Mucosa of rectum (tissue), 2 donors: ENCODE measurements around the gene MMP23B.

ENCODE experiments used
- H3K27ac ChIP-seq, 2 donors: one replicate each; pipeline ENCODE4 v1.7.0; 2013; ENCODE audit warnings: inconsistent platforms in 2 of 2, low read depth in 2 of 2, low read length in 2 of 2
- H3K27me3 ChIP-seq, 2 donors: one replicate each; pipeline ENCODE4 v1.7.0; 2013; ENCODE audit warnings: low read length in 2 of 2; ENCODE audit not compliant: control insufficient read depth in 2 of 2, insufficient read depth in 2 of 2
- H3K36me3 ChIP-seq, 2 donors: one replicate each; pipeline ENCODE4 v1.7.0; 2013; ENCODE audit warnings: low read length in 2 of 2; ENCODE audit not compliant: control insufficient read depth in 2 of 2, insufficient read depth in 2 of 2
- H3K4me1 ChIP-seq, 2 donors: one replicate each; pipeline ENCODE4 v1.7.0; 2013; ENCODE audit warnings: low read length in 2 of 2, mild to moderate bottlenecking in 1 of 2; ENCODE audit not compliant: control insufficient read depth in 2 of 2, insufficient read depth in 2 of 2
- H3K4me3 ChIP-seq, 2 donors: one replicate each; pipeline ENCODE4 v1.7.0; 2013; ENCODE audit warnings: low read length in 2 of 2
- H3K9ac ChIP-seq, 2 donors: one replicate each; pipeline ENCODE4 v1.7.0; 2013; ENCODE audit warnings: low read length in 2 of 2, low read depth in 1 of 2, mild to moderate bottlenecking in 1 of 2
- H3K9me3 ChIP-seq, 2 donors: one replicate each; pipeline ENCODE4 v1.7.0; 2013; ENCODE audit warnings: low read length in 2 of 2; ENCODE audit not compliant: control insufficient read depth in 2 of 2
- donor health status: healthy.
- donor health status: Normal muscosa, but diverticular disease.

The MMP23B gene

DNA sequence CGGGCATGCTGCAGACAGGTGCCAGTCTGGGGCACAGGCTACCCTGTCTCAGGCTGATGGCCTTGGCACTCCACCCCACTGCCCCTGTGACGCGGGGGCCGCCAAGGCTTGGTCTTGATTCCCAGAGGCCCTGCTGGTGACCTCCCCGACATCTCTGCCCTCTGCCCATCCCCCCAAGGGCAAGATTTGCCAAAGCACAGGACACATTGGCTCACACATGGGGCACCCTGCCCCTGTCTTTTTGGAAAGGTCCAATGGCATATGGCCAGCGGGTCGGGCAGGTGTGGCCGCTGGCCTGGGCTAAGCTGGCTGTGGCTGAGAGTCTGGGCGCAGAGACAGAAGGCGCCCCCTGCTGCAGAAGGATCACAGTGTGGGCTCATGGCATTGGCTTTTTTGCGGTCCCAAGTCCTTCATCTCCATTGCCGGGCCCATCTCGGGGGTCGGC, 12.0 kb upstream of the MMP23B start:
- H3K4me3 ChIP-seq = no peak overlapping the region
- H3K27ac ChIP-seq = no peak overlapping the region
- H3K9ac ChIP-seq = no peak overlapping the region
- no peaks in the 10 kb centered on the region for H3K27me3 ChIP-seq
- peaks cover 9 to 11% of the 10 kb centered on the region in 2 donors for H3K4me1 ChIP-seq
- H3K36me3 ChIP-seq = peaks cover 4% of the 10 kb centered on the region in 2 donors
- no peaks in the 10 kb centered on the region for H3K9me3 ChIP-seq

DNA sequence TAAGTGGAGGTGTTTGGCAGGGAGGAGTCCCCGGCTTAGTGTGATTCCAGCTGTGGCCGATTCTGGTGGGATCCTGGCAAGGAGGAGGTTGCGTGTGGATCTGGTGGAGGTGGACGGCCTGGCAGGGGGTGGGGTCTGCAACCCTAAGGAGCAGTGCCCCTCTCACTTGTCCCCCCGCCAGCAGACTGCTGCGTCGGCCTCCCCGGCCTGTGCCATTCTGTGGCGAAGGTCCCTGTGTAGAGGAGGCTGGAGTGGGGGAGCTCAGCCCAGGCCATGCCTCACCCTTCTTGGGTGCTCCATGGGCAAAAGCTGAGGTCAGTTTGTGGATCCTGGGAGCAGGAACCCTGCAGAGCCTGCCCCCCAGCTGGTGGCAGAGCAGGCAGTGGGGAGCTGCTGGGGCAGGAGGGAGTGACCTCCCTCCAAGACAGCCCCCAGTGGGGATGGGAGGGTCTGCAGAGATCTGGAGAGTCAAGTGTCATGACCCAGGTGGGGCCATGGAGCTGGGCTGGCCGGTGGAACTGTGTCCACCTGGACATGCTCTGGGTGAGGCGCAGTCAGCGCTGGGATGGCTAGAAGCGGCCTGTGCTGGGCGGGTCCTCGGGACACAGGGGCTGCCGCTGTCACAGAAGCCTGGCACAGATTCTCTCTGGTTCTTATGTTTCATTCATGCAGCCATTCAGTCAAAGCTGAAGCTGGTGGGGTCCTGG, 11.4 kb upstream of the MMP23B start:
- Histone ChIP-seq H3K9ac (no peak overlapping the region), H3K36me3 (peaks cover 4% of the 10 kb centered on the region in 2 donors), H3K4me3 (no peak overlapping the region), H3K27me3 (no peaks in the 10 kb centered on the region), H3K27ac (no peak overlapping the region), H3K9me3 (no peaks in the 10 kb centered on the region), H3K4me1 (peaks cover 8 to 11% of the 10 kb centered on the region in 2 donors)

GRCh38 chr1:1621173-1622009, 10.6 kb upstream of the MMP23B start:
- H3K4me1 ChIP-seq = peaks cover 7 to 9% of the 10 kb centered on the region in 2 donors
- H3K9ac ChIP-seq = no peak overlapping the region
- no peaks in the 10 kb centered on the region for H3K27me3 ChIP-seq
- H3K27ac ChIP-seq = no peak overlapping the region
- no peaks in the 10 kb centered on the region for H3K9me3 ChIP-seq
- no peak overlapping the region for H3K4me3 ChIP-seq
- H3K36me3 ChIP-seq = peaks cover 4% of the 10 kb centered on the region in 2 donors

DNA sequence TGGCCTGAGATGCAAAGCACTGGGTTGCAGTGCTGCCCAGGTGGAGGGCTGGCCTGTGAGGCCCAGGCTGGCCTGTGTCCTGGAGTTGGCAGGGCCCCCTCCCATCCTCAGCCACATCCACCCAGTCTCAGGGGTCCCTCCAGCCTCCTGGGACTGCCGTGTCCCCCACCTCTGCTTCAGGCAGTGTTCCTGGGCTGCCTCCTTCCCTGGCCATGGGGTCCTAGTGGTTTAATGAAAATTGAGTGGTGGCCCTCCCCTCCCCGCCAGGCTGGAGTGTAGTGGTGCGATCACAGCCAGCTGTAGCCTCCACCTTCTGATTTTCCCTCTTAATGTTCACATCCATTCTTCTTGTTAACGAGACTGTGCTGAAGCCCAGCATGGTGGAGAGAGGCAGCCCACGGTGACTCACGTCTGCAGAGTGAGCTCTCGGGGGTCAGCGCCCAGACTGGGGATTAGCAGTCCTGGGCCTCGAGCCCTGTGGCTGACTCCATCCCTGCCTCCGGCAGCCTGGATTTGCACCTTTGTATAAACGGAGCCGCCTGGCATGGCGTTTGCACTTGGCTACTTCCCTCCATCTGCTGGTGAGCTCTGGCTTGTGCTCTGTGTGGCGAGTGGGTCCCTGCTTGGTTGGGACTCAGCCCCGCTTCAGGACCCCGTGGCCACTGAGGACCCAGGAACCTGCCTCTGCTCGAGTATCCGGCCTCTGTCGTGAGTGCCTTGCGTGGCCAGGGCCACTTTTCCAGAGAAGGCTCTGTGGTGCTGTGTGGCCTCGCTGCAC, 9.8 kb upstream of the MMP23B start:
- Histone ChIP-seq H3K27me3 (no peaks in the 10 kb centered on the region), H3K9me3 (no peaks in the 10 kb centered on the region), H3K9ac (no peak overlapping the region), H3K36me3 (peaks cover 4% of the 10 kb centered on the region in 2 donors), H3K27ac (no peak overlapping the region), H3K4me1 (peaks cover 5 to 6% of the 10 kb centered on the region in 2 donors), H3K4me3 (no peak overlapping the region)

GRCh38 chr1:1622788-1623094, 9.2 kb upstream of the MMP23B start:
- no peak overlapping the region for H3K9ac ChIP-seq
- H3K9me3 ChIP-seq = no peaks in the 10 kb centered on the region
- H3K4me1 ChIP-seq = peaks cover 7 to 9% of the 10 kb centered on the region in 2 donors
- H3K27me3 ChIP-seq = no peaks in the 10 kb centered on the region
- H3K4me3 ChIP-seq = no peak overlapping the region
- H3K27ac ChIP-seq = no peak overlapping the region
- peaks cover 2% of the 10 kb centered on the region in 2 donors for H3K36me3 ChIP-seq

- Histone ChIP-seq H3K27ac (no peak overlapping the region), H3K9me3 (no peaks in the 10 kb centered on the region), H3K4me1 (peaks cover 8 to 11% of the 10 kb centered on the region in 2 donors), H3K9ac (no peak overlapping the region), H3K27me3 (no peaks in the 10 kb centered on the region), H3K4me3 (no peak overlapping the region), H3K36me3 (no peaks in the 10 kb centered on the region)
Measured at GRCh38 chr1:1623181-1623630, 8.8 kb upstream of the MMP23B start.

GRCh38 chr1:1623631-1624442, 8.1 kb upstream of the MMP23B start:
- H3K9ac ChIP-seq = no peak overlapping the region
- no peaks in the 10 kb centered on the region for H3K27me3 ChIP-seq
- H3K4me1 ChIP-seq = peaks cover 8 to 11% of the 10 kb centered on the region in 2 donors
- H3K4me3 ChIP-seq = no peak overlapping the region
- H3K9me3 ChIP-seq = no peaks in the 10 kb centered on the region
- no peaks in the 10 kb centered on the region for H3K36me3 ChIP-seq
- no peak overlapping the region for H3K27ac ChIP-seq

- Histone ChIP-seq H3K4me3 (no peak overlapping the region), H3K27ac (no peak overlapping the region), H3K9ac (no peak overlapping the region), H3K36me3 (no peaks in the 10 kb centered on the region), H3K27me3 (no peaks in the 10 kb centered on the region), H3K4me1 (peaks cover 8 to 11% of the 10 kb centered on the region in 2 donors), H3K9me3 (no peaks in the 10 kb centered on the region)
Measured at GRCh38 chr1:1624443-1625403, 7.2 kb upstream of the MMP23B start.

DNA sequence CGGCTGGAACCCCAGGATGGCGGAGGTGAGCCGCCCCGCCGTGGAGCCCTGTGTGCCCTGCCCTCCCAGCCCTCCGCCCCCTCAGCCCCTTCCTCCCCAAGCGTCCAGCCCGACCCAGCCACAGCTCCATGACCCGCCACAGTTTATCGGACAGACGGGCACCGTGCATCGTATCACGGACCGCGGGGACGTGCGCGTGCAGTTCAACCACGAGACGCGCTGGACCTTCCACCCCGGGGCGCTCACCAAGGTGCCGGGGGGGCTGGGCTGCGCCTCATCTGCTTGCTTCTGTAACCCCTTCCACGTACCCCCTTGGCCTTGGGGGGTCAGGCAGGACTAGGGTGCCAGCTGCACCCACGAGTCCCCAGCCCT, 6.6 kb upstream of the MMP23B start:
- Histone ChIP-seq H3K27ac (no peak overlapping the region), H3K36me3 (no peaks in the 10 kb centered on the region), H3K9me3 (no peaks in the 10 kb centered on the region), H3K9ac (no peak overlapping the region), H3K4me1 (peaks cover 8 to 11% of the 10 kb centered on the region in 2 donors), H3K27me3 (no peaks in the 10 kb centered on the region), H3K4me3 (no peak overlapping the region)
